WTC11 (cell line): ENCODE results near the gene TNFRSF19. TPM values are rescaled to one million over a fixed set of nuclear protein-coding genes. Genes with fewer than 3 reads are reported as not detected.

Experiments
- ATAC-seq: fragments of 200-7000 bp; cut with Tn5 transposase; 2 replicates; pipeline ENCODE4 v1.10.0; 2021; ENCODE audit warnings: mild to moderate bottlenecking, moderate library complexity
- CTCF ChIA-PET: fragments of 300-600 bp; sonication (Branson Sonifier 250); formaldehyde crosslinking; loops from one replicate; lab custom pipeline; 2021; ENCODE audit warnings: antibody characterized with exemption; lab: Charles Lee
- POLR2A ChIA-PET: fragments of 350-600 bp; sonication (Branson Sonifier 250); formaldehyde crosslinking; loops from one replicate; lab custom pipeline; 2021; ENCODE audit warnings: antibody characterized with exemption; lab: Charles Lee
- DNase-seq: peaks from one replicate; pipeline ENCODE4 v3.0.0; 2021; ENCODE audit warnings: low spot score
- H3K27ac Mint-ChIP-seq: 2 replicates; pipeline ENCODE4 v1.8.0; 2021; ENCODE audit warnings: mixed read lengths
- H3K27me3 Mint-ChIP-seq: 2 replicates; pipeline ENCODE4 v1.8.0; 2021; ENCODE audit warnings: low read depth, mild to moderate bottlenecking, moderate library complexity, mixed read lengths
- H3K36me3 Mint-ChIP-seq: 2 replicates; pipeline ENCODE4 v1.8.0; 2021; ENCODE audit warnings: mixed read lengths
- H3K4me1 Mint-ChIP-seq: 2 replicates; pipeline ENCODE4 v1.8.0; 2022; ENCODE audit warnings: mixed read lengths
- H3K4me3 Mint-ChIP-seq: 2 replicates; pipeline ENCODE4 v1.8.0; 2021; ENCODE audit warnings: mild to moderate bottlenecking, moderate library complexity, mixed read lengths
- H3K9me3 Mint-ChIP-seq: 2 replicates; pipeline ENCODE4 v1.8.0; 2021; ENCODE audit warnings: mixed read lengths
- ATF2 ChIP-seq: sonication (generic); formaldehyde crosslinking; IDR thresholded peaks from 2 replicates; pipeline ENCODE4 v1.8.1; 2022; ENCODE audit warnings: low read depth, missing genetic modification reagents, borderline replicate concordance
- CBFB ChIP-seq: sonication (generic); formaldehyde crosslinking; IDR thresholded peaks from 2 replicates; pipeline ENCODE4 v1.8.1; 2022; ENCODE audit warnings: mild to moderate bottlenecking, low read depth, missing genetic modification reagents
- ESRRA ChIP-seq: sonication (generic); formaldehyde crosslinking; IDR thresholded peaks from 2 replicates; pipeline ENCODE4 v1.8.1; 2022; ENCODE audit warnings: mild to moderate bottlenecking, missing genetic modification reagents, borderline replicate concordance
- ETV6 ChIP-seq: sonication (generic); formaldehyde crosslinking; IDR thresholded peaks from 2 replicates; pipeline ENCODE4 v1.8.1; 2022; ENCODE audit warnings: mild to moderate bottlenecking, missing genetic modification reagents
- FOXP1 ChIP-seq: sonication (generic); formaldehyde crosslinking; IDR thresholded peaks from 2 replicates; pipeline ENCODE4 v1.8.0; 2022; ENCODE audit warnings: missing genetic modification reagents, mild to moderate bottlenecking, moderate library complexity, borderline replicate concordance
- FOXP4 ChIP-seq: sonication (generic); formaldehyde crosslinking; IDR thresholded peaks from 2 replicates; pipeline ENCODE4 v1.8.0; 2022; ENCODE audit warnings: mild to moderate bottlenecking, missing genetic modification reagents
- GABPB1 ChIP-seq: sonication (generic); formaldehyde crosslinking; IDR thresholded peaks from 2 replicates; pipeline ENCODE4 v1.8.1; 2023; ENCODE audit warnings: mild to moderate bottlenecking, missing genetic modification reagents
- GTF2I ChIP-seq: fragments of 250-450 bp; sonication (Bioruptor Pico); conservative IDR thresholded peaks from 2 replicates; pipeline ENCODE4 v1.4.0; 2021; ENCODE audit warnings: mild to moderate bottlenecking
- MAX ChIP-seq: sonication (generic); formaldehyde crosslinking; IDR thresholded peaks from 2 replicates; pipeline ENCODE4 v1.8.0; 2022; ENCODE audit warnings: mild to moderate bottlenecking, missing genetic modification reagents
- MYBL2 ChIP-seq: sonication (generic); formaldehyde crosslinking; IDR thresholded peaks from 2 replicates; pipeline ENCODE4 v1.8.1; 2023; ENCODE audit warnings: mild to moderate bottlenecking, moderate library complexity, missing genetic modification reagents
- NFE2L1 ChIP-seq: sonication (generic); formaldehyde crosslinking; IDR thresholded peaks from 2 replicates; pipeline ENCODE4 v1.8.1; 2023; ENCODE audit warnings: missing genetic modification reagents
- NR1H2 ChIP-seq: sonication (generic); formaldehyde crosslinking; IDR thresholded peaks from 2 replicates; pipeline ENCODE4 v1.9.0; 2021; ENCODE audit warnings: mild to moderate bottlenecking, moderate library complexity, missing genetic modification reagents
- NR2C2 ChIP-seq: sonication (generic); formaldehyde crosslinking; IDR thresholded peaks from 2 replicates; pipeline ENCODE4 v1.8.0; 2022; ENCODE audit warnings: mild to moderate bottlenecking, missing genetic modification reagents
- OVOL2 ChIP-seq: fragments of 250-450 bp; sonication (Bioruptor Pico); IDR thresholded peaks from 2 replicates; pipeline ENCODE4 v1.9.0; 2021; ENCODE audit warnings: mild to moderate bottlenecking, borderline replicate concordance
- PREB ChIP-seq: sonication (generic); formaldehyde crosslinking; IDR thresholded peaks from 2 replicates; pipeline ENCODE4 v1.8.1; 2022; ENCODE audit warnings: mild to moderate bottlenecking, missing genetic modification reagents, moderate library complexity, borderline replicate concordance
- SMAD3 ChIP-seq: sonication (generic); formaldehyde crosslinking; IDR thresholded peaks from 2 replicates; pipeline ENCODE4 v1.8.0; 2022; ENCODE audit warnings: missing genetic modification reagents, mild to moderate bottlenecking, borderline replicate concordance
- SMAD4 ChIP-seq: sonication (generic); formaldehyde crosslinking; IDR thresholded peaks from 2 replicates; pipeline ENCODE4 v1.8.0; 2022; ENCODE audit warnings: mild to moderate bottlenecking, missing genetic modification reagents
- SP1 ChIP-seq: sonication (generic); formaldehyde crosslinking; conservative IDR thresholded peaks from 2 replicates; pipeline ENCODE4 v1.8.1; 2022; ENCODE audit warnings: missing genetic modification reagents
- ZMAT4 ChIP-seq: fragments of 250-450 bp; sonication (Bioruptor Pico); IDR thresholded peaks from 2 replicates; pipeline ENCODE4 v1.9.0; 2021; ENCODE audit warnings: mild to moderate bottlenecking
- ZNF317 ChIP-seq: sonication (generic); formaldehyde crosslinking; IDR thresholded peaks from 2 replicates; pipeline ENCODE4 v1.8.1; 2023; ENCODE audit warnings: low read depth, mild to moderate bottlenecking, moderate library complexity, missing genetic modification reagents, borderline replicate concordance
- ZNF423 ChIP-seq: fragments of 250-450 bp; sonication (Bioruptor Pico); IDR thresholded peaks from 2 replicates; pipeline ENCODE4 v2.1.2; 2022; ENCODE audit warnings: mild to moderate bottlenecking, moderate library complexity
- ZNF671 ChIP-seq: fragments of 250-450 bp; sonication (Bioruptor Pico); IDR thresholded peaks from 2 replicates; pipeline ENCODE4 v1.8.0; 2021; ENCODE audit warnings: mild to moderate bottlenecking
- total RNA-seq: library from RNA; stranded (reverse); gene quantifications from 3 replicates; pipeline ENCODE4 v1.2.3, GENCODE V29; 2021

The TNFRSF19 gene
- total RNA-seq, 1 experiment from 2014 or later: 0.20 TPM

GRCh38 chr13:23575632-23576031, 5.4 kb downstream of the TNFRSF19 start:
- TF ChIP-seq NR2C2 (CRISPR knock-in tag) (no peak), ZNF317 (no peak), ZNF671 (CRISPR knock-in tag) (no peak), PREB (CRISPR knock-in tag) (no peak), SMAD3 (CRISPR knock-in tag) (no peak), ZMAT4 (no peak), NR1H2 (no peak), MYBL2 (CRISPR knock-in tag) (no peak), OVOL2 (CRISPR knock-in tag) (no peak), SMAD4 (CRISPR knock-in tag) (no peak), CBFB (CRISPR knock-in tag) (no peak), SP1 (CRISPR knock-in tag) (no peak), ZNF423 (CRISPR knock-in tag) (no peak)
- Mint-ChIP-seq H3K27ac (no peak overlapping the region), H3K27me3 (peaks cover 36% of the 10 kb centered on the region), H3K36me3 (no peaks in the 10 kb centered on the region), H3K9me3 (no peaks in the 10 kb centered on the region), H3K4me1 (peaks cover 22% of the 10 kb centered on the region), H3K4me3 (no peak overlapping the region)
- CTCF ChIA-PET: interaction anchor here (0.6 to 1.1 kb wide), 3 partner anchors 10 to 63 kb away, joined by 3 to 6 read pairs (median 3); no protein-coding TSS in a partner anchor
- POLR2A ChIA-PET: no interaction called here
- no peak for ATAC-seq
- no peak for DNase-seq

- TF ChIP-seq GTF2I: no peak
- TF ChIP-seq NFE2L1 (CRISPR knock-in tag): 0 out of 2 replicates have a peak, but pooled peaks have one; percentile 29
- no peak for TF ChIP-seq ATF2 (CRISPR knock-in tag)
- peak; percentile 56; the same call in 1 of the 2 replicates for TF ChIP-seq GABPB1
- TF ChIP-seq ESRRA: no peak
- TF ChIP-seq FOXP1: peak; percentile 53; the same call in 1 of the 2 replicates
- TF ChIP-seq MAX (CRISPR knock-in tag): peak; percentile 76
- TF ChIP-seq FOXP4 (CRISPR knock-in tag): peak; percentile 23; the same call in 1 of the 2 replicates
- TF ChIP-seq ETV6 (CRISPR knock-in tag): 0 out of 2 replicates have a peak, but pooled peaks have one; percentile 53
- Mint-ChIP-seq H3K27ac (no peak overlapping the region), H3K9me3 (no peaks in the 10 kb centered on the region), H3K4me1 (peaks cover 19% of the 10 kb centered on the region), H3K36me3 (no peaks in the 10 kb centered on the region), H3K27me3 (peaks cover 48% of the 10 kb centered on the region), H3K4me3 (peak overlapping the region; percentile 74)
- DNase-seq (peak; percentile 75), ATAC-seq (peak; percentile 69)
- POLR2A ChIA-PET: interaction anchor here (0.6 kb wide), 1 partner anchor 154 kb away, joined by 3 read pairs; no protein-coding TSS in a partner anchor
- CTCF ChIA-PET: interaction anchor here (0.5 to 1.8 kb wide), 23 partner anchors 8 to 1364 kb away, joined by 3 to 12 read pairs (median 3); partner anchors contain the start of gene TNFRSF19
Measured at GRCh38 chr13:23578411-23579071, 8.3 kb downstream of the TNFRSF19 start.
